ENCODE data around the gene TM6SF1.
"Not testable (repeated sequence)": the region's sequence is repeated elsewhere in the genome, so short reads cannot be mapped to it uniquely, and the experiment has no call there.

The TM6SF1 gene

DNA sequence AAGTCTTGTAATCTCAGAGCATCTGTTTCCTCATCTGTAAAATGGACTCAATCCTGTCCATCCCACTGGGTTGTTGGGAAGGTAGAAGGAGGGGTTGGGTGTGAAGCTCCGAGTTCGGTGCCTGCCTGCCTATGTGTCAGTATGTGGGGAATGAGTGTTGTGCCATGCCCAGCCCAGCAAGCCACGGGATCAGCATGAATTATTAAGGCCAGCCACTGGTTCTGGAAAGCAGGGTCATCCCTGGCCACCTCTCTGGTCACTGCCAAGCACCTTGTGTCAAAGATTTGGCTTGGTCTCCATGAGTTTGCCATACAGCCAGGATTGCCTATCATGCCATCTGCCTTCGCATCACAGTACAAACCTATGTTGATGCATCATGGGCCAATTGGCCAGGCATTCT, 11.5 kb downstream of the TM6SF1 start:
- DNase-seq: no peak

DNA sequence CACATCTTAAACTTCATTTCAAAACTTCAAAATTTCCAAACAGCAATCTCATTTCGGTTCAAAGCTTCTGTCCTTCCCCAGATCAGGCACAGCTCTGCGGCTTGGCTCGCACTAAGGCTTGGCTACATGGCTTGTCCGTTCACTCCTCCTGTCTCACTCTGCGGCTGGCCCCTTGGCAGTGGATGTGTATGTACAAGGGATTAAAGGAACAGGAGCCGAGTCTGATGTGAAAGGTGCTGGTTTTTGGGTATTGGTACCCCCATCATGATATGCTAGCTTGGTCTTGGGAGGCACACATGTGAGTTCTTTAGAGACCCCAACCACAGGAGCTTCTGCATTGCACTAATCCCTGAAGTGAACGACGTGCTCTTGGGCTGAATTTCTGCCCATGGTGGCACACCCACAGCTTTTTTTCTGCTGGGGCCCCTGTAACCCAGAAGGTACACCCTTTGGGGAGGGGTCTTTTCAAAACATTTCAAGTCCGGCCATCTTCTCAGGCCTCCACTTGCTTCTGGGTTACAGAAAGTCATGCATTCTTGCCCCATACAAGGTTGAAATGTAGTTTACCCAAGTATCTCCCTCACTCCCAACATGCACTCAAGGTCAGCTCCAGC, 12.6 kb downstream of the TM6SF1 start:
- no peak for DNase-seq

DNA sequence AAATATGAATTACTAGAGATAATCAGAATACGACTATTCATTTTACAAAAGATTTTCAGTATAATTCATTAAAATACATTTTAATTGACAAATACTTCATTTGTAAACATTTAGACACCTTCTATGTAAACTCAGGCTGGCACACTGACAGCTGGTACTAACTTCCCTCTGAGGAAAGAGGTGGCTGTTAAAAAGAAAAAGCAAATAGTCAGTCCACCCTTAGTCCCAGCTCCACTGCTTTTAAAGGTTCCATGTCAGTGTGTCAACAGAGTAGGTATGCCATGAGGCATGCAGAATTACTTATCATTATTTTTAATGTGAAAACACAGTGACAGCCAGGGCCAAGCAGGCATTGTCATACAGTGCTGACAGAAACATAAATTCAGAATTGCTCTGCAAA, 16.1 kb downstream of the TM6SF1 start:
- peak; percentile 60 for DNase-seq

DNA sequence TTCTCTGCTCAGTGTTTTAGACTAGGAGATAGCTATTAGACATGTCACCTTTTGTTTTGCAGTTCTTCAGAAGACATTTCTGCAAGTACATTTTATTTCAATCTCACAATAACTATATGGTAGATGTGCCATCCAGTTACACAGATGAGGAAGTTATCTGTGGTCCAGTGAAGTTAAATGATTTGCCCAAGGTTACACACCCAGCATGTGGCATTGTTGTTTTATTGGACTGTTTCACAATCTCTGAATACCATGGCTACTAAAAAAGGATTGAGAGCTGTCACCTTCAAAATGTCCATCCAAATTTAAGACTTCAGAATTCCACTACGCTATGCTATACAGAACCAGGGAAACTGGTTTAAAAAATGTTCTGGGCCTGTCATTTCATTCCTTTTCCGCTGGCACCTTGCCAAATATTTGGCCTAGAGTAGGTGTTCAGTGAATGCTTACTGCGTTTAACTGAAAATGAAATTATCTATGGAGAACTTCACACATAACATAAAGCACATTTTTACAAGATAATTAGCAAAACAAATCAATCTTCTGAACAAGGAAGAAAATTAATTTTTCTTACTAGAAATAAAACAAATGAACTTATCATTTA, 20.2 kb downstream of the TM6SF1 start:
- DNase-seq: no peak

DNA sequence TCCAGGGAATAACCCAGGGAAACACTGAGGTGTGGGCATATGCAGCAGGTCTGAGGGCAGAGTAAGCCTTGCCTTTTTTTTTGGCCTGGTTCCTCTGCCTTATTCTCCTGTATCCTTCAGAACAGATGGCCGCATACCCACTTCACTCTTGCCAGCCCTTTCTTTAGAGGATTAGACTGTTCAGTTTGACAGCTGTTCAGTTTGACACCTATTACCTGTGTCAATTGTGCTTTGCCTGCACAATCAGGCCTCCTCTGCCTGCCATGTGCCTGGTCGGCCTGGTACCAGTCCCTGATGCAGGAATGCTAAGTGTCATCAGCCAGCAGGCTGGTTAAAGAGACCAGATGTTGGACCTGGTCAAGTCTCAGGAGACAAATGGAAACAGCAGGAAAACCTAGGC, 22.3 kb downstream of the TM6SF1 start:
- peak; percentile 83 for DNase-seq

DNA sequence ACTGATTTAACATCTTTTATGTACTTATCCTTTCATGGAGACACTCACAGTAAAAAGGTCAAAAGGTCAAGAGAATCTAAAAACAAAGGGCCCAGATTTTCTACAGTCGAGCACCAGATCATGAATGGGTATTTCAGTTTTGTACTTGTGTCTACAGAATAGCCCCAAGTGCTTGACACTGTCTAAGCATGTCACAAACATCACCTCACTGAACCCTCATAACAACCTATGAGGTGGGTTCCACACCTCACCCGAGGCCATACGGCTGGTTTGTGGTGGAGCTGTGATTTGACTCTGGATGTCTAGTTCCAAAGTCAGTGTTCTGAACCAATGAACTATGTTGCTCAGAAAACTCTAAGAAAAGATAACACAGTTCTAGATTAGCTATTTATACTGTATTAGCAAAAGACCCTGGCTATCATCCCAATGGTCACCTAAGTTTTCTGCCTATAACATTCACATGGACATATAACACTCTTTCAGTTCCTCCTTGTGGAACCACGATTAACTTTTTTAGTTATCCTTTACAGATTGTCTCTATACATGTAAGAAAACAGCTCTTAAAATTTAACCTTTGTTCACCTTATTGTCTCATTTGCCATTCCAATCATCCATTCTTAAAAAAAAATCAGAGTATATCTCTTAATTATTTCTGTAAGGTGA, 25.5 kb downstream of the TM6SF1 start:
- no peak for DNase-seq

DNA sequence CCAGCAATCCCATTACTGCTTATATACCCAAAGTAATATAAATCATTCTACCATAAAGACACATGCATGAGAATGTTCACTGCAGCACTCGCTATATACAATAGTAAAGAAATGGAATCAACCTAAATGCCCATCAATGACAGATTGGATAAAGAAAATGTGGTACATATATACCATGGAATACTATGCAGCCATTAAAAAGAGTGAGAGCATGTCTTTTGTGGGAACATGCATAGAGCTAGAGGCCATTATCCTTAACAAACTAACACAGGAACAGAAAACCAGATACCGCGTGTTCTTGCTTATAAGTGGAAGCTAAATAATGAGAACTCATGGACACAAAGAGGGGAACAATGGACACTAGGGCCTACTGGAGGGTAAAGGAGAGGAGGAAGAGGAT, 34.7 kb downstream of the TM6SF1 start:
- DNase-seq: not testable (repeated sequence)

DNA sequence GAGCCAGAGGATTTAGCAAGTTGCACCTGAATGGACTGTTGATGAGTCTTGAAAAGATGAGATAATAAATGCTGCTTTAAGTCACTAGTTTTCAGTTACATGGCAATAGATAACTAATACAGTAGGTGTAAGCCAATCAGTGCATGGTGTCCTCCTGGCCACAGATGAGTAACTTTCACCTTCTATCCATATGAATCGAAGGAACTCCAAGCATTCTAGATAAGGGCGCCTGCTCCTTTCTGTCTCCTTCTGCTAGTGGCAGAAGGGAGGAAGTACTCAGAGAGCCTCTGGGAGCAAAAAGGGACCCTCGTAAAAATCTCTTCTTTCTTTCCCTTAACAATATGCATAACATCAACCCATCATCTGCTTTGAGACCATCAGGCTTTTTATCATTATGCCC, 37.3 kb downstream of the TM6SF1 start:
- no peak for DNase-seq

DNA sequence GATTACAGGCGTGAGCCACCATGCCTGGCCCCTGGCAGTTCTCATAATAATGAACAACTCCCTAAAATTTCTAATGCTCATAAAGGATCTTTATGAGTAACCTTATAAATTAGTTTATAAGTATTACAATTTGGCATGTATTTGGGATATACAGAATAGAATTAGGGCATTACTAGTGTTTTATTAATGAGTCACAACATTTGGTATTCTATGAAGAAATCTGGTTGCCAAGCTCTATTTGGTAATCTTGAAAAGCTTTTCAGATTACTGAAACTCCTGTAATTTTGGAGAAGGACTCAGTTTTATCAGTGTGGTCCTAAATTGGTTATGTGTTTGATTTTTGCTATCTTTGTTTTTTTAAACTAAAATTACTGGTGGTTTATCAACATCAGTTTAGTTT, 45.8 kb downstream of the TM6SF1 start:
- DNase-seq: no peak

DNA sequence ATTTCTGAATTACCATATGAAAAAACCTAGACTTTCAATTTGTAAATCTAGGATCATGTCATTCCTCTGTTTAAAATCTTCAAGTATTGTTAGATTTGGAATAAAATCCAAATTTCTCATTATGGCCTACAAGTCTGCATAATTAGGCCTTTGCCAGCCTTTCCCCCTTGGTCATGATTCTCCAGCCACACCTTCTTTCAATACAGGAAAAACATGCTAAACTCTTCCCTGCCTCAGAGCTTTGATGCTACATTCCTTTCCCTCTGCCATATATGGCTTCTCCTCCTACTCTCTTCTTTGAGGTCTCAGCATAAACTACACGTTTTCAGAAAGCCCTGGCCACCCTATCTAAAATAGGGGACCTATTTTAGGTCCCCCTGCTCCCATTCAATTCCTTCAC, 48.5 kb downstream of the TM6SF1 start:
- DNase-seq: no peak

DNA sequence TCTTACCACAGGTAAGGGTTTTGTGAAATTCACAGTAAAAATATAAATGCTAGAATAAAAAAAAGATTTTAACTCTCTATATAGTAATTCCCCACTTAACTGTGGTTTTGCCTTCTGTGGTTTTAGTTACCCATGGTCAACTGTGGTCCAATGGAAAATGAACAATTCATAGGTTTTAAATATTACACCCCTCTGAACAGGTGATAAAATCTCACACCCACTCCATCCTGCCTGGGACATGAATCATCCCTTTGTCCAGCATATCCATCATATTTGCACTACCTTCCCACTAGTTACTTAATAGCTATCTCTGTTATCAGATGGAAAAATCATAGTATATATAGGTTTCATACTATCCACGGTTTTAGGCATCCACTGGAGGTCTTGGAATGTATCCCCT, 50.9 kb downstream of the TM6SF1 start:
- DNase-seq: no peak

DNA sequence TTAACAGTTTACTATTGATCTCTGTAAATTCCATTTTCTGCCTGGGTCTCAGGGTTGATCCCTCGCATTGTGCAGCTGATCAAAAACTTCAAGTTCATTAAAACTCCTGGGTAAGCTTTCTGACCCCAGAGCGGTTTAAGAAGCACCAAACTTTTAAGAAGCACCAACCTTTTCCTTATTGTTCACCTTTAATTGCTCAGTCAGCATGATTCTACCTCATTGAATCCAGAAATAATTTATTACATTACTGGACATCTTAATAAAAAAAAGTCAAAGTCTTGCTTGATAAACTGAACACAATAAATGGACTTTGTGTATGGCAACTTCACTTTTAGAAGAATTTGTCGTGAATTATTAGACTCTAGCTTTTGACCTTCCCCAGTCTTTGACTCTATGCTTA, 53.3 kb downstream of the TM6SF1 start:
- DNase-seq: no peak

DNA sequence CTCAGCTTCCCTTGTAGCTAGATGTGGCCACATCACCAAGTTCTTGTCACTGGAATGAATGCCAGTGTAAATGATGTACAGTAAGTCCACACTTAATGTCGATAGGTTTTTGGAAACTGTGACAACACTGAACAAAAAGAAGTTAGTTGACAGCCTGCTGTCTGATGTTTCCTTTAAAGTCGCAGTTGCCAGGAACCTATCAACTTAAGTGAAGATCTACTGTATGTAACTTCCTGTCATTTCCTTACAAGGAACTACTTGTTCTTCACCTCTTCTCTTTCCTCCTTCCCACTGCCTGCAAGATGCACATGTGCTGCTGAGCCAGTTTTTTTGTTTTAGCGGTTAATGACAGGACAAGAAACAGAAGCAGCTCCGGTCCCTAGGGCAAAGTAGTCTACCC, 55.6 kb downstream of the TM6SF1 start:
- DNase-seq: no peak

DNA sequence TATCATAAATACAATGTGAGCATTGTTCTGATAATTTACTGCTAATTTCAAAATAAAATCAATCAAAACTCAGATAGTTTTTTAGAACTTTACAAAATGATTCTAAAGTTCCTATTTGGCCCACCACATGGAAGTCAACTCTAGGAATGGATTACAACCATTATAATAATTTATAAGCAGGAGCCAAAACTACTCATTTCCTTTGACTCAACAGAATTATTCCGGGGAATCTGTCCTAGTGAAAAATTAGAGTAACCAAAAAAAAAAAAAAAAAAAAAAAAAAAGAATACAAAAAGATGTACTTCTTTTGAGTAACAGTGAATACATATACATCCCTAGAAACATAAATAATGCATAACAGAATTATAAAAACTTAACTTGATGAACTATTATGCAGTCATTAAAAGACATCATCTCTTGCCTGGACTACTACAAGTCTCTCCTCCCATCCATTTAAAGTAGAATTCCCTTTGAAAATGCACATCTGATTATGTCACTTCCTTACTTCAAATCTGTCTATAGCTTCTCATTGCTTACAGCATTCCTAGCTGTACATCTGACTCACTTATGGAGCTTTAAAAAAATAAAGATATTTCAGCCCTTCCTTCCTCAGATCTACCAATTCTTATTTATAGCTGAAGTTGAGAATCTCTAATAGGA, 56.8 kb downstream of the TM6SF1 start:
- DNase-seq: no peak

DNA sequence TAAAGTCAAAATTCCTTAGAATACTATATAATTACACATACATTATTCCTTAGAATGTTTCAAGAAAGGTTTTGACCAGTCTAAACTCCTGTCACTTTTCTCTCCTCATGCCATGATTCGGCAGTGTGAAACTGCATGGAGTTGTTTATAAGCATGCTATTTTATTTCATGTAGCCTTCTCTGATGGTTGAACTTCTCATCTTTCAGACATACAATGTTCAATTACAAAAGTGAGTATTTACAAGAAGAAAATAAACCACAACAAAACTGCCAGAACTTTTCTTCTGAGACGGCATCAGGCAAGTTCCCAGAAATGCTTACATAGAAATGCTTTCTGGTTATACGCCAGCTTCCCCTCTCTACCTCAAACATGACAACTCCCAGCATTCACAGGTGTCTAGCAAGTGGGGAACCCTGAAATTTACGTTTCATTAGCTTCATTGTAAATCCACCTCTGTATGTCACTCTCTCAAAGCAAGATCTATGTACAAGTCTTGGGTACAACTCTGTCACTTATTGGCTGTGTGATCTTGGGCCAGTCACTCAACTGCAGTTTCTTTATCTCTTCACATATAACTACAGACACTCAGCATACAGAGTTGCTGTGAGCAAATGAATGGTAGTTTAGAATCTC, 57.4 kb downstream of the TM6SF1 start:
- DNase-seq: no peak

DNA sequence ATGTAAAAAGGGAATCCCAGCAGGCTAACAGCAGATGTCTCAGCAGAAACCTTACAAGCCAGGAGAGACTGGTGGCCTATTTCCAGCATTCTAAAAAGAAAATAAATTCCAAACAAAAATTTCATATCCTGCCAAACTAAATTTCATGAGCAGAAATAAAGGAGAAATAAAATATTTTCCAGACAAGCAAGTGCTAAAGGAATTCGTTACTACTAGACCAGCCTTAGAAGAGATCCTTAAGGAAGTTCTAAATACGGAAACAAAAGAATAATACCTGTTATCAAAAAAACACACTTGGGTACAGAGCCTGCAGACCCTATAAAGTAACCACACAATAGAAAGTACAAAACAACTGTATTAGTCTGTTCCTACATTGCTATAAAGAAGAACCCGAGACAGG, 58.8 kb downstream of the TM6SF1 start:
- DNase-seq: no peak

DNA sequence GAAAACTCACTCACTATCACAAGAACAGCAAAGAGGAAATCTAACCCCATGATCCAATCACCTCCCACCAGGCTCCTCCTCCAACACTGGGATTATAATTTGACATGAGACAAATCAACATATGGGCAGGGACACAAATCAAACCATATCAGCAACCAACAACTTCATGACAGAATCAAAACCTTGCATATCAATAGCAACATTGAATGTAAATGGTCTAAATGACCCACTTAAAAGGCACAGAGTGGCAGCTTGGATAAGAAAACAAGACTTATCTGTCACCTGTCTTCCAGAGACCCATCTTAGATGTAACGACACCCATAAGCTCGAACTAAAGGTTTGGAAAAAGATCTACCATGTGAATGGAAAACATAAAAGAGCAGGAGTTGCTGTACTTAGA, 59.4 kb downstream of the TM6SF1 start:
- no peak for DNase-seq

DNA sequence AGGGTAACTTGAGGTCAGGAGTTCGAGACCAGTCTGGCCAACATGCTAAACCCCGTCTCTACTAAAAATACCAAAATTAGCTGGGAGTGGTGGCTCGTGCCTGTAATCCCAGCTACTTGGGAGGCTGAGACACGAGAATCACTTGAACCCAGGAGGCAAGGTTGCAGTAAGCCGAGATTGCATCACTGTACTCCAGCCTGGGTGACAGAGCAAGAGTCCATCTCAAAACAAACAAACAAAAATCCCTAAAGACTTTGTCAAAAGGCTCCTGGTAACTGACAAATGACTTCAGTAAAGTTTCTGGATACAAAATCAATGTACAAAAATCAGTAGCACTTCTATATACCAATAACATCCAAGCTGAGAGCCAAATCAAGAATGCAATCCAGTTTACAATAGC, 62.1 kb downstream of the TM6SF1 start:
- DNase-seq: not testable (repeated sequence)

DNA sequence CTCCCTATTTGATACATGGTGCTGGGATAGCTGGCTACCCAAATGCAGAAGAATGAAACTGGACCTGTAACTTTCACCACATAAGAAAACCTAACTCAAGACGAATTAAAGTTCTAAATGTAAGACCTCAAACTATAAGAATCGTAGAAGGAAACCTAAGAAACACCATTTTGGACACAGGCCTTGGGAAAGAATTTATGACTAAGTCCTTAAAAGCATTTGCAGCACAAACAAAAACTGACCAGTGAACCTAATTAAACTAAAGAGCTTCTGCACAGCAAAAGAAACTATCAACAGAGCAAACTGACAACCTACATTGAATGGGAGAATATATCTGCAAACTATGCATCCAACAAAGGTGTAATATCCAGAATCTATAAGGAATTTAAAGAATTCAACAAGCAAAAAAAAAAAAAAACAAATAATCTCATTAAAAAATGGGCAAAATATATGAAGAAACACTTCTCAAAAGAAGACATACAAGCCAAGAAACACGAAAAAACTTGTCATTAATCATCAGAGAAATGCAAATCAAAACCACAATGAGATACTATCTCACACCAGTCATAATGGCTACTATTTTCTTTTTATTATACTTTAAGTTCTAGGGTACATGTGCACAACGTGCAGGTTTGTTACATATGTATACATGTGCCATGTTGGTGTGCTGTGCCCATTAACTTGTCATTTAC, 63.2 kb downstream of the TM6SF1 start:
- DNase-seq: no peak

DNA sequence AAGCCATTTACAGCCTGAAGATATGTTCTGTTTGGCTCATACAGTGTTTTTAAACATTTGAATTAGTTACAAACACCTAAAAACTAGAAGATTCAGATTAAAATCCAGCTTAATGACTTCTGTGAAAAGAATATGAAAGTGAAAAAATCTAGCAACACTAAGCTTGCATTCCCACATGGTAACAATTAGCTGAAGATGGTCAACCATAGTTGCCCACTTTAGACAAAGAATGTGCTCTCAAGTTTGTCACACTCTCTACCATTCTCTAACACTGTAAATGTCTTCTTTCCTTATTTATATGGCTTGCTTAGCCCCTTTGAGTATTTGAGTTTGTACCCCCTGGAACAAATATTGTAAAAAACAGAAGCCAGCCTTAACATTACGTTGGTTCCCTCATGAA, 67.4 kb downstream of the TM6SF1 start:
- no peak for DNase-seq

DNA sequence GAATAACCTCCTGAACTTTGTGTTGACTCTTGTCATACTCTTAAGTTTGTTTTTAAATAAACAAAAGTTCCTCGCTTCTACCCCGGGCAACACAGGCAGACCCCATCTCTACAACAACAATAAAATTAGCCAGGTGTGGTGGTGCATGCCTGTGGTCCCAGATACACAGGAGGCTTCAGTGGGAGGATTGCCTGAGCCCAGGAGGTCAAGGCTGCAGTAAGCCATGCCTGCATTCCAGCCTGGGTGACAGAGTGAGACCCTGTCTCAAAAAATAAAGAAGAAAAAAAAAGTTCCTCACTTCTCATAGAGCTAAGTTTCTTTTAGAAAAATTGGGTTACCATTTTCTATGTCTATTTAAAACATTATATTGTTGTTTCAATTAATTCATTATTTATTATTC, 70.9 kb downstream of the TM6SF1 start:
- DNase-seq: no peak

DNA sequence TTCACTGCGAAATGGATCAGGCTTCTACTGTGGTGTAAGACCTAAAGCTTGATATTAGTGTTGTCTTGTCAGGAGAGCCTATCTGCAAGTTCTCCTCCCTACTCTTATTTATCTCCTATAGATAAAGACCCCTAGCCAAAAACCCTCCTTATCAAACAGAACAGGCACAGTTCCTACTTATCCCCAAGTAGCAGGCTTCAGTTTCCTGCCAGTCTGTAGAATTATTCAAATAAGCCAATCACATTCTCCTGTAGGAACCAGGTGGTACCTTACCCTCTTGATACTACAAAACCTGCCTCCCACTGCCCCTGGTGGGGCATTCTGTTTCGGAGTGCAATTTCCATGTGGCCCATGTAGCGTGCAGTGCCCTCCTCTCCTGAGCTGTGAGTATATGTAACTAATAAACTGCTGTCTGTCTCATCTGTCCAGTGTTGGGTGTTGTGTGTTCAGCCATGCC, 71.5 kb downstream of the TM6SF1 start:
- DNase-seq: no peak

DNA sequence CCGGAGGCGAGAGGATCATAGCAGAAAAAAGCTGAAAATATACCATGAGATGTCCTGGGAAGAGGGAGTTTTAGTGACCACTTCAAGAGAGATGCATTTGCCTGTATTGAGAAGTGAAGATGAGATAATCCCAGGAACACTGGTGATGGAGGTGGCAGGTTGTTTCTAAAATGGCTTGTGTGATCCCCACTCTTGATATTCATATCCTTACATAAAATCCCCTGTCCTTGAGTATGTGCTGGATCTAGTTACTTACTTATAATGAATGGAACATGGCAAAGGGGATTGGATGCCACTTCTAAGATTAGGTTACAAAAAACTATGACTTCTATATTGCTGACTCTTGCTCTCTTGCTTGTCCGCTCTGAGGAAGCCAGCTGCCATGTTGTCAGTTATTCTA, 78.1 kb downstream of the TM6SF1 start:
- DNase-seq: no peak

Data from NCI-H69 (cell line).